Right ventricle myocardium inferior (tissue), 1 donor: ENCODE data around the gene TMEM100. TPM values are rescaled to one million over a fixed set of nuclear protein-coding genes. Genes with fewer than 3 reads are reported as not detected.
"Not testable (repeated sequence)": the region's sequence is repeated elsewhere in the genome, so short reads cannot be mapped to it uniquely, and the experiment has no call there.

Experiments
- ATAC-seq: fragments of 200-7000 bp; cut with Tn5 transposase; one replicate; pipeline ENCODE4 v1.9.1; 2020; ENCODE audit warnings: mild to moderate bottlenecking, moderate library complexity
- DNase-seq: peaks from one replicate; pipeline ENCODE4 v3.0.0; 2021; ENCODE audit errors: missing footprints
- intact Hi-C: fragments of 100-400 bp; cut with DNase I; formaldehyde crosslinking; loops from one replicate; pipeline ENCODE4 v1.11.0; 2022
- total RNA-seq: library from RNA; stranded (reverse); fragmentation: NEBNext Ultra II Directional; extraction: Animal tissue kit (Norgen Biotek cat#: 25700); gene quantifications from one replicate; pipeline ENCODE4 v1.2.1, GENCODE V29; 2021
- donor health status: DM: no; HTN: yes; CAD: no; lungs with severe emphysema.

Gene TMEM100
- total RNA-seq, 1 donor from 2014 or later = 17.0 TPM

- ATAC-seq = no peak
- no peak for DNase-seq
- intact Hi-C loops = no loop called here
Observed at GRCh38 chr17:55699181-55699860, 23.3 kb downstream of the TMEM100 start.

GRCh38 chr17:55694286-55694910 is 28.3 kb downstream of the TMEM100 start:
- ATAC-seq = no peak
- DNase-seq = no peak
- intact Hi-C loops = no loop called here

GRCh38 chr17:55693254-55694216 is 29.1 kb downstream of the TMEM100 start:
- DNase-seq = no peak
- ATAC-seq = peak; percentile 81
- intact Hi-C loops = no loop called here

- no peak for DNase-seq
- intact Hi-C loops = no loop called here
- ATAC-seq = no peak
Observed at GRCh38 chr17:55692276-55692675, 30.4 kb downstream of the TMEM100 start.

- ATAC-seq (no peak), DNase-seq (no peak)
- intact Hi-C loops = no loop called here
Observed at GRCh38 chr17:55691666-55692065, 31.0 kb downstream of the TMEM100 start.

GRCh38 chr17:55690105-55690508 is 32.6 kb downstream of the TMEM100 start:
- peak; percentile 39 for ATAC-seq
- intact Hi-C loops = no loop called here
- no peak for DNase-seq

- ATAC-seq (no peak), DNase-seq (no peak)
- intact Hi-C loops = no loop called here
Observed at GRCh38 chr17:55689672-55690071, 33.0 kb downstream of the TMEM100 start.

- ATAC-seq (no peak), DNase-seq (no peak)
- intact Hi-C loops = no loop called here
Observed at GRCh38 chr17:55688057-55688456, 34.6 kb downstream of the TMEM100 start.

GRCh38 chr17:55687037-55687436 is 35.6 kb downstream of the TMEM100 start:
- intact Hi-C loops = no loop called here
- DNase-seq = no peak
- ATAC-seq = no peak

- intact Hi-C loops = no loop called here
- DNase-seq (no peak), ATAC-seq (no peak)
Observed at GRCh38 chr17:55683550-55684315, 38.9 kb downstream of the TMEM100 start.

GRCh38 chr17:55681342-55681700 is 41.3 kb downstream of the TMEM100 start:
- ATAC-seq (no peak), DNase-seq (no peak)
- intact Hi-C loops = no loop called here

GRCh38 chr17:55680686-55681341 is 41.9 kb downstream of the TMEM100 start:
- ATAC-seq (no peak), DNase-seq (no peak)
- intact Hi-C loops = no loop called here

GRCh38 chr17:55677446-55677845 is 45.2 kb downstream of the TMEM100 start:
- no peak for DNase-seq
- intact Hi-C loops = no loop called here
- ATAC-seq = no peak

- DNase-seq = no peak
- ATAC-seq = no peak
- intact Hi-C loops = no loop called here
Observed at GRCh38 chr17:55676274-55676673, 46.4 kb downstream of the TMEM100 start.

GRCh38 chr17:55673743-55674506 is 48.7 kb downstream of the TMEM100 start:
- intact Hi-C loops = no loop called here
- DNase-seq = no peak
- no peak for ATAC-seq

GRCh38 chr17:55672585-55673501 is 49.8 kb downstream of the TMEM100 start:
- intact Hi-C loops = no loop called here
- ATAC-seq (no peak), DNase-seq (no peak)

- intact Hi-C loops, ATAC-seq, DNase-seq: not testable (repeated sequence)
Observed at GRCh38 chr17:55672010-55672409, 50.7 kb downstream of the TMEM100 start.
